Measurements from ENCODE around the gene KCNH8.

KCNH8 gene

DNA sequence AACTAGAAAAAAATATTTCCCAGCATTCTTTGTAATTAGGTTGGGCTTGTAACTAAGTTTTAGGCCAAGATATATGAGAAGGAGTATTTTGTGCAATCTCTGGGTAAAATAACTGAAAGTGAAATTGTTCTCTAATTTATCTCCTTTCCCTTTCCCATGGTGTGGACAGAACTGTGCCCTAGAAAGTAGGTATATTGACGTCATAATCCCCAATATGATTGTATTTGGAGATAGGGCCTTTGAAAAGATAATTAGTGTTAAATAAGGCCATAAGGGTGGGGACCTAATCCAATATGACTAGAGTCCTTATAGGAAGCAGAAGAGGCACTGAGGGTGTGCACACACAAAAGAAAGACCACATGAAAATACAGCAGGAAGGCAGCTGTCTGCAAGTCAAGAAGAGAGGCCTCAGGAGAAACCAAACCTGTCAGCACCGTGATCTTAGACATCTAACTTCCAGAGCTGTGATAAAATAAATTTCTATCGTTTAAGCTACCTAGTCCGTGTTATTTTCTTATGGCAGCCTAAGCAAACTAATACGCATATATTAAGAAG, 106.6 kb downstream of the KCNH8 start:
- DNase-seq: no peak

DNA sequence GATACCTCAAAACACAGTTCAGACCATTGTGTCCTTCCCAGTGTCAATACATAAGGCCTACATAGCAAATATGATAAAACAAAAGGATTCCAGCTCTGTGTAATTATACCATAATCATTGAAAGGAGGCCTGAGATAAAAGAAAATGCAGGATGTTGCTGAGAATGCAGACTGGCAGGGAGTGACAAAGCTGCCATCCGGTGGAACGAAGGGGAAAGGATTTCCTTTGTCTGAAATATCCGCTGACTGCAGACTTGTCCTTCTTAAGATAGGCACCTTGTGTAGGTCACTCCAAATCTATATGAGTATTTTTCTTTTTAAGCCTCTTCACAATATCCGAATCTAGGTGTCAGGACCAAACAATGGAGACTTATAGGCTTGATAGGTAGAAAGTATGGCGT, 108.0 kb downstream of the KCNH8 start:
- DNase-seq: no peak

DNA sequence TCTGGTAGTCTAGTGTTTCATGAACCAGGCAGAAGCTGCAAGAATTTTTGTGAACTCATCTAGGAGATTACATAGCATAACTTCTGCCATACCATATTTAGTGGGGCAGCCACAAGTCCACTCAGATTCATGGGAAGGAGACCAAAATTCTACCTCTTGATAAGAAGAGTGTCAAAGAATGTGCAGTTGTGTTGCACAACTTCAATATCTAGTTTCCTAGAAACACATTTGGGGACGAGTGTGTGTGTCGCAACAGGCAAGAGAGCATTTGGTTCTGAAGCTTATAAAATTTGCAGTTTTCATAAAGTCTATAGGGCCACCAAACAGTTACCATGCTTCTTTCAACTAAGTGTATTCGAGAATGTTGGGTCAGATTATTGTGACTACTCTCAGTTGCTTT, 115.3 kb downstream of the KCNH8 start:
- DNase-seq: no peak

DNA sequence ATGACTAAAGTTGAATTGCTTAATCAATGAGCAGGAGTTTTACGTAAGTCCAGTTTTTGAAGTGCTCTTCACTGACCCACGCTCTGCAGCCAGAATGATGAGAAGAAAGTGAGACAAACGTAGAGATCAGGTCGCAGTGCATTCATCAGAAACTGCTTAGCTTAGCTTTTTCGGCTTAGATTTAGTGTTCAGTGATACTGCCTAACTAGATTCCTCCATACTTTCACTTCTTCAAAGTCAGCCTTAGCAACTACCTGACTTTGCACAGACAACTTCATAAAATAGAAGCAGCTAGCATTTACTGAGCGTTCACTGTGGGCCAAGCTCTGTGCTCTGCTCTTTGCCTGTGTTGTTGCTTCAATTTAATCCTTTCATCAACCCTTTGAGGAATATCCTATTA, 116.1 kb downstream of the KCNH8 start:
- DNase-seq: no peak

DNA sequence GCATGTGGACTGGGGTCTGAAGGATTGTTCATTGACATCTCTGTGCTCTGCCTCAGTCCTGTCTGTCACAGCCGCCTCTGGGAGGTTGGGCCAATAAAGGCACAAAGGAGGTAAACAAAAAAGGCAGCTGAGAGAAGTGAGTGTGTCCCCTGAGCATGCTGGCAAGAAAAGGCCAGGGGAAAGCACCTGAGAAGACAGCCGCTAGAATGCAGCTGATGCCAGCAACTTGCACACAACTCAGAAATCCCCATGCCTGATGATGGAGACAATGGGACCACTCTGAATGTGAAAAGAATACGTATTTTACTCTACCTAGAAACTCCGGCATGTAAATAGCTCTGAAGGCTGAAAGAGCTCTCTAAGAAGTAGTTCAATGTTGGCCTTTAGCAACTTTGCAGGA, 118.7 kb downstream of the KCNH8 start:
- no peak for DNase-seq

DNA sequence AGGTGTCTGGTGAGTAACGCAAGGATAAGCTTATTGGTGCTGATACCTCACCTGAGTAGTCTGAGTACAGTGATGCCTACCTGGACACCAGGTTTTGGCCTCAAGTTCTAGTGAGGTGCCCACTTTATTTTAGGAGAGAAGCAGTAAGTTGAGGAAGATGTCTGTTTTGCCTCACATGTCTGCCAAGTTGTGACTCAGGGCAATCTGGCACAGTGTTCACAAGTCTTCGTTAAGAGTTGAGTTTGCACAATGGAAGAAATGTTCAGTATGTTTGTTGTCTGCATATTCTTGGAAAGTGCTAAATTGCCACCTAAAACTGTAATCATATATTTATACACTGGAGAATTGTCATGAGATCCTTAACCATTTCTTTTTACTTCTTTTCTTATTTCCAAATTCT, 122.2 kb downstream of the KCNH8 start:
- no peak for DNase-seq

DNA sequence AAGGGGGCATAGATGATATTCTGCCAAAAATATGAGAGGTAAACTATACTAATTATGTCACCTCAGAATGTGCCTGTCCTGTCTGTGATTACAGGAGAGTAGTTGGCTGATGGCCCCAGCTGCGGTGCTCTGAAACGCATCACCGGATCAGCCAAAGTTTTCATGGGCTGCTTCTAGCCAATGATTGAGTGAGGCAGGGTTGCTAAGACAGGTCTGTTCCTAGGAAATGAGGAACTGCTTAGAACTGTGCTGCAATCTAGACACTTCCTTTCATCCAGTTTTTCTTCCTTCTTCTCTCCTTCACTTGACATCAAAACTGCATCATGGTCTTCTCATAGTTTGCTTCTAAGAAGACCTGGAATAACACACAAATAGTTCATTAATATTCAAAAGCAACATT, 124.0 kb downstream of the KCNH8 start:
- DNase-seq: no peak

DNA sequence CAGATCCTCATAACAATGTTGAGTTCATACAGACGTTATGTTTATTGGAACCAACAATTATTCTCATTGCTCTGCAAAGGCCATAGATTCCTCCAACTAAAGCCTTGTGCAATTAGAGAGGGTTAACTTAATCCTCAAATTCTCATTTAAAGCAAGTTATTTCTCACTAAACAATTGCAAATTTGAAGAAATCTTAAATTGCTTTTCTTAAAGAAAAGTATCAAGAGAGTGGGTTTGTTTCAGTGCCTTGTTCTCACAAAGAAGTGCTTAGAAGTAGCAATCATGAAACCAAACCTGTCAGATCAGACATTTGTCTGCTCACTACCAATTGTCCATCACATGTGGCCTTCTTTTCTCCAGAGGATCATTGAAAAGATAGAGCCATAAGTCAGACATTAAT, 124.8 kb downstream of the KCNH8 start:
- DNase-seq: no peak

DNA sequence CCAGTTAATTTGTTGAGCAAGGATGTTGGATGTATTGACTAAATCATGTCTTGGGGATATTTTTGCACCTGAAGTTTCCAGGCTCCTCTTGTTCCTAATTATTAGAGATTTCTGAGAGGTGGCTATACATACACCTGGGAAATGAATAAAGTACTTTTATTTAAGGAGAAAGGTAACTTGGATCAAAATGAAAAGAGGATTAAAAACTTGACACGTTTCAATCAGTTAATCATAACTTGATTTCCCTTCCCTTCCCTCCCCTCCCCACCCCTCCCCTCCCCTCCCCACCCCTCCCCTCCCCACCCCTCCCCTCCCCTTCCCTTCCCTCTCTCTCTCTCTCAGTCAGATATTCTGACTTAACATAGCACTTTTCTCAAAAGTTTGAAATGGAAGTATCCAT, 126.3 kb downstream of the KCNH8 start:
- DNase-seq: no peak

DNA sequence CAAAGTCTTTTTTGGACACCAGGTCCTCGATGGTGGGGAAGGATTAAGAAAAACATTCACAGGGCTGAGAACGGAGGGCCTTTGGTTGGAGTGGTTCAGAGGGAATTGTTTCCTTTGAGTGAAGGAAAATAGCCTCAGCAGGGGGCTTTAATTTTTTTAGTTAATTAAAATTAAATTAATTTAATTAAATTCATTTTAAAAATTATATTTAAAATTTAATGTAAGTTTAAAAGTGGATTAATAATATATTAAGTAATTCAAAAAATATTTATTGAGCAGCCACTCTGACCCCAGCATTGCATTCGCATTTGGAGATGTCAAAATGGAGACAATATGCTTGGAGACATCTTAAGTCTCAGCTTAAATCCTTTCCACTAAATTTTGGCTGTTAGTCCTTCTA, 136.7 kb downstream of the KCNH8 start:
- no peak for DNase-seq

DNA sequence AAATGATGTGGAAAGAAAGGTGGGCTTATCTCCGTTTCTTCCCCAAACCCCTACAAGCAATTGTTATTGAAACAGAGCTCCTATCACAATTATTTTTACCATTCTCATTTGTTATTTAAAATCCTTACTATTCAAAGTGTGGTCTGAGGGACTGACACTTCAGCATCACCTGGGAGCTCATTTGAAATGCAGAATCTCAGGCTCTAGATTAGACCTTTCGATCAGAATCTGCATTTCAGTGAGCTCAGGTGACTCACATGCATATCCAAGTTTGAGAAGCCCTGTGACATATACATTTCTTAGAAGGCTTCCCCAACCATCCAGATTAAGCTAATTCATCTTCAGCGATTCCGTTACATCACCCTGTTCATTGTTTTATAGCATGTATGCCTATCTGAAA, 145.0 kb downstream of the KCNH8 start:
- DNase-seq: no peak

DNA sequence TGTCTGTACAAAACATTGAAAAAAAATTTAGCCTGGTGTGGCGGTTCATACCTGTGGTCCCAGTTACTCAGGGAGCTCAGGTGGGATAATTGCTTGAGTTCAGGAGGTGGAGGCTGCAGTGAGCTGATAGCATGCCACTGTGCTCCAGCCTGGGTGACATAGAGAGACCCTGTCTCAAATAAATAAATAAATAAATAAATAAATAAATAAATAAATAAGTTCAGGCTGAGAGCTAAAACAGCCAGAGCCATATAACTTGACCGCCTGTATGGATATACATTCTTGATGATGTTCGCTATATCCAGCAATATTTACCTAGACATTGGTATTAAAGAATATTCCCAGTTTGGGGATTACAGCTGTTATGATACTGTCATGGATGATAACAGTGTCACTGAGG, 146.9 kb downstream of the KCNH8 start:
- no peak for DNase-seq

DNA sequence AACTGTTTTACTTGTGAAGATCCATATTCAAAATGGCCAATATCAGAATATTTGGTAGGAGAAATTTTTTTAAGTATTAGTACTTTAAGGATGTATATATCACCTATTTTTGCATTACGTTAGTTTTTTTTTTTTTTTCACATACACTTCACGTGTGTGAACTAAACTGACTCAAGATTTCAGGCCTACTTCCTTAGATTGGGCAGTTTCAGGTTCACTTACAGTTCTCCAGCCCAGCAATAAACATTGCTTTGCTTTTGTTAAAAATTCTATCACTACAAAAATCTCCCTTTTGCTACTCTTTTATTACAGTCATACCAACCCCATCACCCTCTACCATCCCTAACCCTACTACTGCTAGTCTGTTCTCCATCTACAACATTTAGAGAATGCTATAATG, 183.6 kb downstream of the KCNH8 start:
- no peak for DNase-seq

DNA sequence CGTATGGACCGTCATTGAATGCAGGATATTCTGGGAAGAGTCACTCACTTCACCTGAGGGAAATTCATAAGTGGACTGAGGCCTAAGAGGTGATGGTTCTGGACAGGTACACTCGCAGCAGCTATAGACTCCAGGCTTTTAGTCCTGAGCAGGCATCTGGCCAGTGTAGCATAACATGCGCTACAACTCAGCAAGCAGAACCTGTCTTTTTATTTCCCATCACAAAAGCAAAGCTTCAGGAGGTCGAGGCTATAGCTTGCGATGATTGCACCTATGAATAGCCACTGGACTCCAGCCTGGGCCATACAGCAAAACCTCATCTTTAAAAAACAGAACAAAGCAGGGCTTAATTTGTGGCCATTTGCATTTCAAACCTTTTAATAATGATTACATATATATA, 185.8 kb downstream of the KCNH8 start:
- no peak for DNase-seq

DNA sequence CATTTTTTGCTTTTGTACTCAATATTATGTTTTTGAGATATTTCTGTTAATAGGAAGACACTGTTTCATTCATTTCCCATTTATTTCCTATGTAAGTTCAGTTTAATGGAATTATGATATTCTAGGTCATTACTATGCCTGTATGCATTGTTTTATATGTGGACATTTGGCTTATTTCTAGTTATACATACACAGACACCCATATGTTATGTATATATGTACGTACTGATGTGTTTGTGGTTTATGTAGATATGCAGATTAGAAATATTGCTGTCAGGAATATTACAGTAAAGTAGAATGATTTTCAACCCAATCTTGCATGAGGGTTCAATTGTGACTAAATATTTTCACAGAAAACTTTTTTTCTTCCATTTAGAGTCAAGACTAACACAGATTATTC, 190.5 kb downstream of the KCNH8 start:
- no peak for DNase-seq

DNA sequence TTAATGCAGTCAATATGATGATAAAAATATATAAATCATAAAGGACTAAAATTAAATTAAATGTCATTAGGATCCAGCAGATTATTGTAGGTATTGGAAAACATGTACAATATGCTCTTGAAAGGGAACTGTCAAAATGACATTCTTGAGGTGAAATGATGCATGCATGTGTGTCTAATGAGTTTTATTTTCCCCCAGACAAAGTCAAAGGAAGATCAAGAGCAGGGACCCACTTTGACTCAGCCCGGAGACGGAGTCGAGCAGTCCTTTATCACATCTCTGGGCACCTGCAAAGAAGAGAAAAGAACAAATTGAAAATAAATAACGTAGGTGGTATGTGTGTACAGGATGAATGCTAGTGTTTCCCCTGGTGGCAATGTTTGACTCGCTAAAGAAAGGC, 194.1 kb downstream of the KCNH8 start:
- no peak for DNase-seq

DNA sequence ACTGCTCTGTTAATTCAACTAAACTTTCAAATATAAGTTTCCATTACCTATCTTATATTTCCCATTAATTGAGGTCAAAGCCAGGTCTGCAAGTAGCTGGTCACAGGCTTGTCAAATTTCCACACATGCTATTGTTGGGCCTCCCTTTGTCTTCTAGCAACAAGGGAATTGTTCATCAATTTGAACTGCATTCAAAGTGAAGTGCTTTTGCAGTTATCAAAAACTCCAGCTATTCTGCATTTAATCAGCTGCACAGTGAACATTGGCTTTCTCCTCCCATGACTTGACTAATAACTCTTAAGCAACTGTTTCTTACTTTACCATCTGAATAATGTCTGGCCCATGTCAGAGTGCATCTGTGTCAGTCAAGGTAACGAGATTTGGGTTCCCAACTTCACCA, 198.4 kb downstream of the KCNH8 start:
- no peak for DNase-seq

DNA sequence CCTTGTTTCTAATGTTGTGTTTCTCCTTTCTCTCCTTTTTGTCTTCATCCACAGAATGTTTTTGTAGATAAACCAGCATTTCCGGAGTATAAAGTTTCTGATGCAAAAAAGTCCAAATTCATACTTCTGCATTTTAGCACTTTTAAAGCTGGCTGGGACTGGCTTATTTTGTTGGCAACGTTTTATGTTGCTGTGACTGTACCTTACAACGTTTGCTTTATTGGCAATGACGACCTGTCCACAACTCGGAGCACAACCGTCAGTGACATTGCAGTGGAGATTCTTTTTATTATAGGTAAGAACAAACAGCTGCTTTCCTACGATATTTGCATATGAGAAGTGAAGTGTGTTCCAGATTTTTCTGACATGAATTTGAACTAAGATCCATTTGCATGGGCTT, 199.4 kb downstream of the KCNH8 start:
- DNase-seq: no peak

DNA sequence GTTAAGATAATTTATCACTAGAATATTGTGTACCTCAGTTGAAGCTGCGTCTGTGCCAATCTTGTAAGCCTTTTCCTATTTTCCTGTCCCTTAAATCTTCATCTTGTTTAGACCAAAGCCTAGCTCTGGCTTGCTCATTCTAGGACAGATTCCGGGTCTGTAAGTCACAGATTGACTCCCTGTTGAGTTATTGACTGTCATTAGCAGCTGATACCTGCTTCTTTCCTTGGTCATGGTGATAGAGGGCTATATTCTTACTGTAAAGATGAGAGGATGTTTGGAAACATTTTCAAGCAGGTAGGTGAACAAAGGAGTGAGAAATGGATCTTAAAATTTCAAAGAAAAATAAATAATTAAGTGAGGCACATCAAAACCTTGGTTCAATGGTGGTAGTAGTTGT, 200.2 kb downstream of the KCNH8 start:
- DNase-seq: no peak

DNA sequence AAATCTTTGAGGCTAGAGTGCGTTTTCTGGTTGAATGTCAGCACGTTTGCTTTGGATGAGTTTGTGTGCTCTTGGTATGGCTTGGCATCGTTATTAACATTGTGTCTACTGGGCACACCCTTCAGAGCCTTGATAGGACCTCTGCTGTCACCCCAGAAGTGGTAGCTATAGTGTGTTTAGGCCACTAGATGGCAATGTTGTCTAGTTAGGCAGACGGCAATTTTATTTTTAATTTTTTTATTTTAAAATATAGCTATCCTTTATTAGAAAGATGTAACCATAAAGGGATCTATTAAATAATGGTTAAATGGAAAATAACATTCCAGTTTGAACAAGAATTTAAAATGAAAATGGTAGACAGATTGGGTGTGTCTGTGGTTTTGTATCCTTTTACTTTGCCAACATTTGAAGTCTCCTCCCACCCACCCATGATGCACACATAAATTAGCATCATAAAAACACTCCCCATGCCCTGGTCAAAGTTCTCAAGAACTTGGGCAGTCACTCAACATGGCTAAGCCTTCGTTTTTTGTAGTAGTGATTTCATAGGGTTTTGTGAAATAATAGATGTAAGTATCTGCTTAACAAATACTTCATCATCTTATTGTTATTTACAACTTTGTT, 200.7 kb downstream of the KCNH8 start:
- DNase-seq: no peak

DNA sequence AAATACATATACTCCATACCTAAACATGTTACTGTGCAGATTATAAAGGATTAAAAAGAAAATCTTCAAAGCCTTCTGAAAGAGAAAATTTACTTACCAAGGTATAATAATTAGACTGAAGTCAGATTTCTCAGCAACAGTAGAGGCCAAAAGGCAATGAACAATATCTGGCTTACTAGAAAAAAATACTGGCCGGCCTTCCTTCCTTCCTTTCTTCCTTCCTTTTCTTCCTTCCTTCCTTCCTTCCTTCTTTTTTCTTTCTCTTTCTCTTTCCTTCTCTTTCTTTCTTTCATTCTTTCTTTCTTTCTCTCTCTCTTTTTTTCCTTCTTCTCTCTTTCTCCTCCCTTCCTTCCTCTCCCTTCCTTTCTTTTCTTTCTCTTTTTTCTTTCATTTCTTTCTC, 209.6 kb downstream of the KCNH8 start:
- DNase-seq: no peak

DNA sequence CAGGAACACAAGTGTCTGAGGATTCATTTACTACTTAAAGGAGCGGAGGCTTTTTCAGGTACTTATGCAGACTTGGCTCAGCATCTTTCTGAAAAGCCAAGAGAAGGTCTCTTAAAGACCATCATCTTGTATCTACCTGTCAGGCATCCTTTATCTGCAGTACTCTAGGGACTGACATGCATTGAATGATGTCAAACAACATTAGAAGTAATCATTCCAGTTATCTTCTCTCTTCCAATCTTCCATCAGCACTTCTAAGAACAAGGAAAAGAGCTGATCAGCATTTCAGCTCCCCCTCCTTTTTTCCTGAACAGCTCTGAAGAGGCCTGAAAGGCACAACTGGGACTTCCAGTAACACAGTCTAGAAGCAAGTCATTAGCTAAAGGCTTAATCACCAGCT, 214.8 kb downstream of the KCNH8 start:
- no peak for DNase-seq

DNA sequence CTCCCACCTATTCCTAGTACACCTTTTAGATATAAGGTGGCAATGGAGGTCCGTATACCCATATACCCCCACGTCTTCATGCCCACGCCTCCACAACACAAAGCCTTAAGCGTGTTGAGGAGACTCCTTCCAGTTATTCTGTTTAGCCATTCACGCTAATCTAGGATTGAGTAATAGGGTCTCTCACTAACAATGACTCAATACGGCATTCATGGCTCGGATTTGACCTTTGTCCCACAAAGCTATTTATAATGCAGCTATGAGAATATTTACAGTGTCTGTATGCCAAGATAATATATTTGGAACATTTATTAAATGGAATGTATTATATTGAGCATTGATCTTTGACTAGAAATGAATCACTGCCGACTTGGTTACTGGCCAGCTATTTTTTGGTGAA, 215.8 kb downstream of the KCNH8 start:
- no peak for DNase-seq

DNA sequence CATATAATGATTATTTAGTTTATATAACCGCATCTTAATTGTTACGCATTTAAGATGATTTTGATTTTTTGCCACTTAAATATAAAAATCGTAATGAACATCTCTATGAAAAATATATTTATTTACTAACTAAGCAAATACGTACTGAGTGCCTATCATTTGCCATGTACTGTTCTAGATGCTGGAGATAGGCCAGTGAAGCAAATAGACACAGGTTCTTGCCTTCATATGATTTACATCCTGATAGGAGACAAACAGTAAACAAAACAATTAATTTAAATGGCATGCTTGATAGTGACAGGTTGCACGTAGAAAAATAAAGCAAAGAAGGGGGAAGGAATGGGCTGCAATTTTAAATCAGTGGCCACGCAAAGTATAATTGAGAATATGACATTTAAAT, 217.2 kb downstream of the KCNH8 start:
- no peak for DNase-seq

DNA sequence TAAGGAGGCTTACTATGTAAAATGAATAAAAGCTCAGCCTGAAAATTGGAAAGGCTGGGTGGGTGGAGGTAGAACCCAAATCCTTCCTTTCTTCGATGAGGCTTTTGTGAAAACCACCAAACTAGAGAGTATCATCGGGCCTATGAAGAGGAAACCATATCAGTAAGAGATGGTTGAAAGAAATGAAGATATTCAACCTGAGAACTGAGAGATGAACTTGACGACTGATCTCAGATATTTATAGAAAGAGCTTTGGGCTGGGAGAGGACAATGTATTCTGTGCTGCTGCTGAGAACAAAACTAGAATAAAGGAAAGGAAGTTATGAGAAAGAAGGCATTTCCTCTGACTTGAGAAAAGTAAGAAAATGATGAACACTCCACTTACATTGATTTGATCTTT, 236.6 kb downstream of the KCNH8 start:
- DNase-seq: no peak

DNA sequence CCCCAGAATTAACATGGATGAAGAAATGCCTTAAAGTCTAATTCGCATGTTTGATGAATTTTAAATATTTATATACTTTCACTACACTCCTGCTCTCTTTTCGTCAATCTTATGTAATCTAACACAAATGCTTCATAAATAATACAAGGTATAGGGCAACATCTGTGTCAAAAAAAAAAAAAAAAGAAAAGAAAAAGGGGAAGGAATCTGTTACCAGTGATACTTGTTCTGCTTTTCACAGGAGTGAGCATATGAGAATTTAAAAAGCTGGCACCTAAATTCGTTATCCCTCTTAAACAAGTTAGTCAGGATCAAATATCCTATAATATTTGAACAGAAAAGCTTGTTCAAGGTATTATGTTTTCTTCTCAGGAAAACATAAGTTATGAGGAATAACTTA, 243.8 kb downstream of the KCNH8 start:
- DNase-seq: no peak
